ENCODE measurements around the gene LPIN1. TPM values are rescaled to one million over a fixed set of nuclear protein-coding genes. Genes with fewer than 3 reads are reported as not detected.

The LPIN1 gene
- total RNA-seq, 4 donors from 2014 or later: 47.6 to 293 (median 140) TPM

DNA sequence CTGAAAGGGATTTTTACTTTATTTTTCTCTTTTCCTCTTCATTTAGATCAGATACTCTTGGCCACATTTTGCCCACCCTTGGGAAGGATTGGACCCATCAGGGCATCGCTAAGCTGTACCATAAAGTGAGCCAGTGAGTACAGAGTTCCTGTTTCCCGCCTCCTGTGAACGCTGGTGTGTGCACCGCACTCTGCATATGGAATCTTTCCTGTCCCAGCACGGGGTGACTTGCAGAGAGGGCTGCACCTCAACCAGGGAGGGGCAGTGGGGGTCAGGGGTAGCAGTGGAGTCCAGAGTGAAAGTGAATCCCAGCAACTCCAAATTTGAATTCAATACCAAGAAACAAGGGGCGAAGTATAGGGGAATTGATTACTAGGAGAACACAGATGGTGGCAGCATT, 58.6 kb downstream of the LPIN1 start:
- TF ChIP-seq, protein P1, sequence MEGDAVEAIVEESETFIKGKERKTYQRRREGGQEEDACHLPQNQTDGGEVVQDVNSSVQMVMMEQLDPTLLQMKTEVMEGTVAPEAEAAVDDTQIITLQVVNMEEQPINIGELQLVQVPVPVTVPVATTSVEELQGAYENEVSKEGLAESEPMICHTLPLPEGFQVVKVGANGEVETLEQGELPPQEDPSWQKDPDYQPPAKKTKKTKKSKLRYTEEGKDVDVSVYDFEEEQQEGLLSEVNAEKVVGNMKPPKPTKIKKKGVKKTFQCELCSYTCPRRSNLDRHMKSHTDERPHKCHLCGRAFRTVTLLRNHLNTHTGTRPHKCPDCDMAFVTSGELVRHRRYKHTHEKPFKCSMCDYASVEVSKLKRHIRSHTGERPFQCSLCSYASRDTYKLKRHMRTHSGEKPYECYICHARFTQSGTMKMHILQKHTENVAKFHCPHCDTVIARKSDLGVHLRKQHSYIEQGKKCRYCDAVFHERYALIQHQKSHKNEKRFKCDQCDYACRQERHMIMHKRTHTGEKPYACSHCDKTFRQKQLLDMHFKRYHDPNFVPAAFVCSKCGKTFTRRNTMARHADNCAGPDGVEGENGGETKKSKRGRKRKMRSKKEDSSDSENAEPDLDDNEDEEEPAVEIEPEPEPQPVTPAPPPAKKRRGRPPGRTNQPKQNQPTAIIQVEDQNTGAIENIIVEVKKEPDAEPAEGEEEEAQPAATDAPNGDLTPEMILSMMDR (IDR thresholded peaks at IDR 0.05; ENCODE audit: low read depth): no peak

DNA sequence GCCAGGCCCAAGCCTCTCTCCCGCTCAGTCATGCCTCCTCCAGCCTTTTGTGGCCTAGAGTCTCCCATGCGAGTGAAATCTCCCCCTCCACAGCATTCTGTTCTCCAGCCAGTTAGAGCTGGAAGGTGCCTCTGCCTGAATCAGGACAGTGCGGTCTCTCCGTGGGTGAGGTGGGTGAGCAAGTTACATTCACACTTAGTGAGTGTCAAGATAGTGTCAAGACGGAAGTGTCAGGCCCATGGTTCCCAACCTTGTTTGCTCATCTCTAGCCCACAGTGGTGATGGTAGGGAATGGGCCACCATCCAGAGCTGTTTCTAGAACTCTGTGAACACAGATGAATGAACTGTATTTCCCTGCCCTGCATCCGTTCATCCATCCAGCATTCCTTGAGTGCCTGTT, 59.5 kb downstream of the LPIN1 start:
- TF ChIP-seq, protein P1 (IDR thresholded peaks at IDR 0.05; ENCODE audit: low read depth): no peak

DNA sequence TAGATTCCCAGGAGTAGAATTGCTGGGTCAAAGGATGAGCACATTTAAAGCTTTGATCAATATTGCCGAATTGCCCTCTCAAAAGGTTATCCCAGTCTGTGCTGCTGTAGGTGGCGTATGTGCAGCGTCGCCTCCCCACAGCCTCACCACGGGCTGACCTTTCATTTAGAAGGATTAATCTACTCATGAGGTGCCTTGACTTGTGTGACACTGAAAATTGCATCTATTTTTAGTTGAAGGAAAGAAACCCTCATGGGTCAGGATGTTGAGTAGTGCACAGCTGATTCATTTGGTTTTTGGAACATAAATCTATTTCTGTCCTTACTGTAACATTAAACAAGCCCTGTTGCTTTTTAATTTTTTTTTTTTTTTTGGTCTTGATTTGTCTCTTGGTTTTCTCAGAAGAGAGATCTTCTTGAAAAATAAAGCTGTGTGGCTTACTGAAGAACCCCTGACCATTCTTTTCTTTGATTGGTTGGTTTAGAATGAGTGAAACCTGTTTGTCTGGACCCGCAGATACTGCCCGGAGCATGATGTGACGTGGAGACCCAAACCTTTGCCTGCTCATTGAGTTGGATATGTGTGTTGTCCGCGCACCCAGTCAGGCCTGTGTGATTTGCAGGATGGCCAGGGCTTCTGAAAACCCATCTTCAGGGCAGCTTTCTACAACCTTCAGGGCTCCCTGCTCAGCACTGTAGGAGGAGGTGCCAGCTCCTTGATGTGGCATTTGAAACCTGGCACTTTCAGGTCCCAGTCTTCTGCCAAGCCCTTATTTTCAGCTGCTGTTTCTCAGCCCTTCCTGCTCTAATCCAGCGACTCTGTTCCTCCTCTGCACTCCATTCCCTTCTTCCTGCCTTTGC, 61.0 kb downstream of the LPIN1 start:
- TF ChIP-seq, protein P1 (IDR thresholded peaks at IDR 0.05; ENCODE audit: low read depth): no peak

DNA sequence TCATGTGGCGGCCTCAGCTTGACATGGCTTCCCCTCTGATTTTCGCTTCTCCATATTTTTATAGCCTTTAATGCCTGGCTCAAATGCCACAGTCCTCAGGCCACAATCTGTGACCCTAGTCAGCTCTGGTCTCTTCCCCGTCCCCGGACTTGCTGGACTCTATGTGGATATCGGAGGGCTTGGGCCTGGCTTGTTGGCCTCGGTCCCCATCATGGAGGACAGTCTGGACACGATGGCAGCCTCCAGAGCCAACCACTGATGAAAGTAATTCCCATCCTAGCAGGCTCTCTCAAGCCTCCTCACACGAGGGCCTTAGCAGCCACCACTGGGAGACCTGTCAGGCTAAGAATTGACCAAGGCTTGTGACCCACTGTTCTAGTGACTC, 61.6 kb downstream of the LPIN1 start:
- TF ChIP-seq, protein P1 (IDR thresholded peaks at IDR 0.05; ENCODE audit: low read depth): no peak

DNA sequence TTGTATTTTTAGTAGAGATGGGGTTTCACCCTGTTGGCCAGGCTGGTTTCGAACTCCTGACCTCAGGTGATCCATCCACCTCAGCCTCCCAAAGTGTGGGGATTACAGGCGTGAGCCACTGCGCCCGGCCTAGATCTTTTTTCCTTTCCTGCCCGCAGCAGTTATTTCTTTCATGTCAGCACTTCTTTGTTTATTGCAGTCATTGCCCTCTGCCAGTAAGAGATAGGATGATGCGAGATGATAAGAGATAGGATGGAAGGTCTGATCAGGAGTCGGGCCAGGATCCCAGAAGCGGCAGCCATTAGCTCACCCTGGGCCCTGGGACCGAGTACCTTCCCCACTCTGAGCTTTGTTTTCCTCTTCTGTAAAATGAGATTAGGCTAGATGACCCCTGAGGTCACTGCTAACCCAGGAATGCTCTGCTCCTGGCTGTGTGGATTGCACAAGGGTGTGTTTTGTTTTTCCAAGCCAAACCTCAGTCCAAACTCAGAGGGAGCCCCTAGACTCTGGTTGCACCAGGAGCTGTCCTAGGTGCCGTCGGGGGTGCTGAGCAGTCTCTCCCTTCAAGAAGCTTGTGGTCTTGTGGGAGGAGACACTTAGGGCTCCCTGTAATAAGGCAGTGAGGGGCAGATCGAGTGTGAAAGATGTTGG, 63.3 kb downstream of the LPIN1 start:
- TF ChIP-seq, protein P1 (IDR thresholded peaks at IDR 0.05; ENCODE audit: low read depth): no peak

DNA sequence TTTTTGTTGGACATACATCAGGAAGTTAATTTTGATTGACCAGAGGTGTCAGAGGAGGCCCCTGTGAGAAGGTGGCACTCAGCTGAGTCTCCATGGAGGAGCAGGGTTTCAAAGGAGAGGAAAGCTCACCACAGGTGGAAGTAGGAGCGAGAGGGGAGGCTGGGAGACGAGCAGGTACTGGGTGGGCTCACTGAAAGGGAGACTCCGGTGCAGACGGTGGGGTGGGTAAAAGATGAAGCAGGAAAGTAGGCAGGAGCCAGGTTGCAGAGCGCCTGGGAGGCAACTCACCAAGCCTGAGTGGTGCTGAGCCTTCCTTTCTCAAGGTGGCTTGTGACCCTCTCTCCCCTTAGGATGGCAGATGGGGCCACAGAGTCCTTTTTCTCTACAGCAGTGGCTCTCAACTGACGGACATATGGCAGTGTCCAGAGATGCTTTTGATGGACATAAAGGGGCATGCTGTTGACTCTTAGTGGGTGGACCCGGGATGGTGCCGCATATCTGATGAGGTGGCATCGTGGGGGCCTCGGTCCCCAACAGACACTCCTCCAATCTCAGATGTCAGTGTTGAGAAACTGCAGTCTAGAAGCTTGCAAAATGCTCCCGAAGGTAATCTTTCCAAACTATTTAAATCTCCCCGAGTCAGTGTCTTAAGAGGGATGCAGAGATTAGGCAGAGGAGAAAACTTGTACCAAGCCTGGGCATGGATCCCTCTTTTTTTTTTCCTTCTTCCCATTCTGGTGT, 64.0 kb downstream of the LPIN1 start:
- TF ChIP-seq, protein P1 (IDR thresholded peaks at IDR 0.05; ENCODE audit: low read depth): no peak
